Measurements from ENCODE around the gene STK10.

Gene STK10

DNA sequence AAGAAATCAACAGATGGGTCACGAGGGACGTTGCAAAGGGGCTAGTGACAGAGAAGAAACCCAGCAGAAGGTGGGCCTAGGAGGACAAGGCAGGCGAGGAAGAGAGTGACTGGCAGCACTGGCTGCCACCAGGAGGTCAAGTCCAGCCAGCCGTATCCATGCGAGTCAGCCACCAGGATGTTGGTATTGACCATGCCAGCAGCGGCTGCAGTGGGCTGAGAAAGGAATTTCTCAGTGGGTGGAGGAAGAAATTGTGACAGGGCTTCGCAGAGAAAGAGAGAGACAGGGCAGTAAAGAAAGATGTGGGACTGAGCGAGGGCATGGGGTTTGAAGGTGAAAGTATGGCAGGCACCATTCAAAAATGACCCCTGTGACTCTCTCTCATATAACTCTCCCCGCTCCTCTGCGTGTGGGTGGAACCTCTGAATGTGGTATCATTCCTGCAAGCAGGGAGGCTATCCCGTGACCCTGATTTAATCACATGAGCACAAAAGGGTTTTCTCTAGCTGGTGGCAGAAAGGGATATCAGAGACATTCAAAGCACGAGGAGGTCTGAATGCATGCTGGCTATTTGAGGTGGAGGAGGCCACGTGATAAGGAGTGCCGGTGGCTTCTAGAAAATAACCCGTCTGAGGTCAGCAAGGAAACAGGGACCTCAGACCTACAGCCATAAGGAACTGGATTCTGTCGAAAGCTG is 136.2 kb downstream of the STK10 start:
- Histone ChIP-seq H3K27ac (ENCODE audit: low read length) (peak overlapping the region; percentile 41), H3K9me3 (ENCODE audit: control insufficient read depth in 2 of 2, low read length in 2 of 2) (no peaks in the 10 kb centered on the region), H3K4me3 (ENCODE audit: low read length in 2 of 2) (peak overlapping the region in 1 of 2 donors; percentile 8)

DNA sequence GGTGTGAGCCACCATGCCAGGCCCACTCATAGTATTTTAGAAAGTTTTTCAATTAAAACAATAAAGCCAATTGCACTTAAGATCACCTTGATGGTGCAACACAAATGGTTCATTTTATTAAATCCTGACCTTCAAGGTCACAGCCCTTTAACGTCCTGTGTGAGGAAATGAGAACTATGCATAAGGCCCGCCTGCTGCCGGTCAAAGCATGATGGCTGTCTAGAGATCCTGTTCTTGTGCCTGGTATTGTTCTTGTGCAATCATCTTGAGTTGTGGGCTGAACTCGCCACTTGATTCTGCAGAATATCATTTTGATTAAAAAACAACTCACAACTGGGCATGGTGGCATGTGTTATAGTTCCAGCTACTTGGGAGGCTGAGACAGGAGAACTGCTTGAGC is 137.9 kb downstream of the STK10 start:
- Histone ChIP-seq H3K9ac (ENCODE audit: low read length in 2 of 2) (no peak overlapping the region), H3K9me3 (ENCODE audit: control insufficient read depth in 2 of 2, low read length in 2 of 2) (no peaks in the 10 kb centered on the region), H3K36me3 (ENCODE audit: control insufficient read depth in 2 of 2, insufficient read depth in 2 of 2, low read length in 2 of 2) (no peaks in the 10 kb centered on the region), H3K27ac (ENCODE audit: low read length) (no peak overlapping the region), H3K4me3 (ENCODE audit: low read length in 2 of 2) (no peak overlapping the region), H3K4me1 (ENCODE audit: control insufficient read depth, insufficient read depth, low read length) (peaks cover 19% of the 10 kb centered on the region), H3K27me3 (ENCODE audit: control insufficient read depth in 1 of 2, insufficient read depth in 2 of 2, low read length in 2 of 2) (no peaks in the 10 kb centered on the region)

More for the DNA sequence above, 136.2 kb downstream of the STK10 start:
- Histone ChIP-seq H3K9ac (ENCODE audit: low read length in 2 of 2) (peak overlapping the region in 1 of 2 donors; percentile 25), H3K4me1 (ENCODE audit: control insufficient read depth, insufficient read depth, low read length) (peaks cover 19% of the 10 kb centered on the region), H3K27me3 (ENCODE audit: control insufficient read depth in 1 of 2, insufficient read depth in 2 of 2, low read length in 2 of 2) (no peaks in the 10 kb centered on the region), H3K36me3 (ENCODE audit: control insufficient read depth in 2 of 2, insufficient read depth in 2 of 2, low read length in 2 of 2) (peaks cover 0 to 2% of the 10 kb centered on the region in 2 donors)

DNA sequence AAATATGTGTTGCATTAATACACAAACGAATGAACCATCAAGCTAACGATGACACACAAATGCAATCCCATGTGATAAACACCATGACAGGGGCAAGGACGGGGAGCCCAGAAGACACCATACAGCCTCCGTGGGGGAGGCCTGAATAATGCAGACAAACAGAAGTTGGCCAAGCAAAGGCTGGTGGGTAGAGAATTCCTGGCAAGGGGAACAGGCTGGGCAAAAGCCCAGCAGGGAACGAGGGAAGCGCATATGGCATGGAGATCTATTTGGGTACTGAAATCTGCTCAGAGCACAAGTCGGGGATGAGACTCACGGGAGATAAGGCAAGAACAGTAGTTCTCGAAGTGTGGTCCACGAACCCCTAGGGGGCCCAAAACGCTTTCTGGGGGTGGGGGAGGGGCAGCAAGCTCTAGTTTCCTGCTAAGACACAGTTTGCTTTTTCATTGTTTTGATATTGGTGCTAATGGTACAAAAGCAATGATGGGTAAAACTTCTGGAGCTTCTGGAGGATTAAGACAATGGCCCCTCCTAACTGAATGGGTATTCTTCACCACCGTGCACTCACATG is 138.7 kb downstream of the STK10 start:
- peaks cover 19% of the 10 kb centered on the region for H3K4me1 ChIP-seq (ENCODE audit: control insufficient read depth, insufficient read depth, low read length)
- H3K9ac ChIP-seq (ENCODE audit: low read length in 2 of 2): no peak overlapping the region
- no peak overlapping the region for H3K27ac ChIP-seq (ENCODE audit: low read length)
- H3K4me3 ChIP-seq (ENCODE audit: low read length in 2 of 2): no peak overlapping the region
- peaks cover under 1 to 1% of the 10 kb centered on the region in 2 donors for H3K36me3 ChIP-seq (ENCODE audit: control insufficient read depth in 2 of 2, insufficient read depth in 2 of 2, low read length in 2 of 2)
- H3K27me3 ChIP-seq (ENCODE audit: control insufficient read depth in 1 of 2, insufficient read depth in 2 of 2, low read length in 2 of 2): no peaks in the 10 kb centered on the region
- H3K9me3 ChIP-seq (ENCODE audit: control insufficient read depth in 2 of 2, low read length in 2 of 2): no peaks in the 10 kb centered on the region

DNA sequence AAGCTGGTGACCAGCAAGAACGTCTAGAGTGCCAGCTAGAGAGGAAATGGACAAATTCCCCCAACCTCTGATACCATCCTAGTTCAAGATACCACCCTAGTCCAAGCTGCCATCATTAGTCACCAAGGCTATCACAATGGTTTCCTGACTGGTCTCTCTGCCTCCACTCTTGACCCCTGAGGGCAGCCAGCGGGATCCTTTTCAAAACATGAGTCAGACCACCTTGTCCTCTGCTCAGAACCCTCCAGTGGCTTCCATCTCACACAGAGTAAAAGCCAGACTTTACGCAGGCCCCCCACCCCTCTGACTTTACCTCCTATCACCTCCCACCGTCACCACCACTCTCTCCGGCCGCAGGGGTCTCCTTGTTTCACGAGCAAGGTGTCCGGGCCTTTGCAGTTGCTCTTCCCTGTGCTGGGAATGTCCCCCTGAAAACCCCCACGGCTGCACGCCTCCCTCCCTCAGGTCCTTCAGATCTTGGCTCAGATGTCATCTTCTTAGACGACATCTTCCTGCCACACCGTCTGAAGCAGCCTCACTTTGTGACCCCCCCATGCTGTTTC is 139.4 kb downstream of the STK10 start:
- Histone ChIP-seq H3K36me3 (ENCODE audit: control insufficient read depth in 2 of 2, insufficient read depth in 2 of 2, low read length in 2 of 2) (peaks cover 5 to 7% of the 10 kb centered on the region in 2 donors), H3K4me3 (ENCODE audit: low read length in 2 of 2) (no peak overlapping the region), H3K9me3 (ENCODE audit: control insufficient read depth in 2 of 2, low read length in 2 of 2) (no peaks in the 10 kb centered on the region), H3K27me3 (ENCODE audit: control insufficient read depth in 1 of 2, insufficient read depth in 2 of 2, low read length in 2 of 2) (no peaks in the 10 kb centered on the region), H3K9ac (ENCODE audit: low read length in 2 of 2) (no peak overlapping the region), H3K27ac (ENCODE audit: low read length) (no peak overlapping the region), H3K4me1 (ENCODE audit: control insufficient read depth, insufficient read depth, low read length) (peaks cover 19% of the 10 kb centered on the region)

DNA sequence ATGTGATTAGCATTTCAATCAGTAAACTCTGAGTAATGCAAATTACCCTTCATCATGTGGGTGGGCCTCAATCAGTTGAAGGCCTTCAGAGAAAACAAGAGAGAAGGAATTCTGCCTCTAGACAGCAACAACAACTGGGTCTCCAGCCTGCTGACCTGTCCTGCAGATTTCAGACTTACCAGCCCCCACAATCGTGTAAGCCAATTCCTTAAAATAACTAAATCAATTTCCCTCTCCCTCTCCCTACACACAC is 139.9 kb downstream of the STK10 start:
- H3K4me3 ChIP-seq (ENCODE audit: low read length in 2 of 2): no peak overlapping the region
- H3K4me1 ChIP-seq (ENCODE audit: control insufficient read depth, insufficient read depth, low read length): peaks cover 19% of the 10 kb centered on the region
- peaks cover 5 to 7% of the 10 kb centered on the region in 2 donors for H3K36me3 ChIP-seq (ENCODE audit: control insufficient read depth in 2 of 2, insufficient read depth in 2 of 2, low read length in 2 of 2)
- H3K27me3 ChIP-seq (ENCODE audit: control insufficient read depth in 1 of 2, insufficient read depth in 2 of 2, low read length in 2 of 2): no peaks in the 10 kb centered on the region
- no peak overlapping the region for H3K9ac ChIP-seq (ENCODE audit: low read length in 2 of 2)
- no peaks in the 10 kb centered on the region for H3K9me3 ChIP-seq (ENCODE audit: control insufficient read depth in 2 of 2, low read length in 2 of 2)
- no peak overlapping the region for H3K27ac ChIP-seq (ENCODE audit: low read length)

DNA sequence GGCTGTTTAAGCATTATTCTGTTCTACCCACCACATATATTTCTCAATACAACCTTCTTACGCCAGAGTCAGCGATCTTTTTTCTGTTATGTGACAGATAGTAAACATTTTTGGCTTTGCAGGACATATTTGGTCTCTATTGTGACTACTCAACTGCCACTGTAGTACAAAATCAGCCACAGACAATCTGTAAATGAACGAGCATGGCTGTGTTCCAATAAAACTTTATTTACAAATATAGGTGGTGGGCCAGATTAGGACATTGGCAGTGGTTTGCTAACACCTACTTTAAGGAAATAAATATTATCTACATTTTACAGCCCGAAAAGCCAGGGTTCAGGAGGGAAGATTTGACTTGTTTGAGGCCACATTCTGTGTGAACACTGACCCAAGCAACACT is 141.4 kb downstream of the STK10 start:
- no peak overlapping the region for H3K27ac ChIP-seq (ENCODE audit: low read length)
- no peaks in the 10 kb centered on the region for H3K9me3 ChIP-seq (ENCODE audit: control insufficient read depth in 2 of 2, low read length in 2 of 2)
- no peak overlapping the region for H3K9ac ChIP-seq (ENCODE audit: low read length in 2 of 2)
- H3K4me3 ChIP-seq (ENCODE audit: low read length in 2 of 2): no peak overlapping the region
- H3K36me3 ChIP-seq (ENCODE audit: control insufficient read depth in 2 of 2, insufficient read depth in 2 of 2, low read length in 2 of 2): peaks cover 5 to 7% of the 10 kb centered on the region in 2 donors
- H3K4me1 ChIP-seq (ENCODE audit: control insufficient read depth, insufficient read depth, low read length): peaks cover 5% of the 10 kb centered on the region
- H3K27me3 ChIP-seq (ENCODE audit: control insufficient read depth in 1 of 2, insufficient read depth in 2 of 2, low read length in 2 of 2): no peaks in the 10 kb centered on the region

DNA sequence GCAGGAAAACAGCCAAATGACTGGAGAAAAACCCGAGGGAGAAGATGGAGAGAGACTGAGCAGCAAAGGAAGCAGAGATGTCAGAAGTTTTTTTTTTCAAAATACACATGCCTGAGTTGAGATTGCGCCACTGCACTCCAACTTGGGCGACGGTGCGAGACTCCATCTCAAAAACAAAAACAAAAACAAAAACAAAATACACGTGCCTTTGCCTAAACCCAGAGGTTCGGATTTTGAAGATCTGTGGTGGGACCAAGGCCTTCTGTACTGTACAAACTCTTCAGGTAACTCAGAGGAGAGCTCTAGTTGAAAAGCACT is 142.8 kb downstream of the STK10 start:
- Histone ChIP-seq H3K27ac (ENCODE audit: low read length) (no peak overlapping the region), H3K4me1 (ENCODE audit: control insufficient read depth, insufficient read depth, low read length) (peaks cover 4% of the 10 kb centered on the region), H3K9ac (ENCODE audit: low read length in 2 of 2) (no peak overlapping the region), H3K4me3 (ENCODE audit: low read length in 2 of 2) (no peak overlapping the region), H3K36me3 (ENCODE audit: control insufficient read depth in 2 of 2, insufficient read depth in 2 of 2, low read length in 2 of 2) (peaks cover 5 to 7% of the 10 kb centered on the region in 2 donors), H3K27me3 (ENCODE audit: control insufficient read depth in 1 of 2, insufficient read depth in 2 of 2, low read length in 2 of 2) (no peaks in the 10 kb centered on the region), H3K9me3 (ENCODE audit: control insufficient read depth in 2 of 2, low read length in 2 of 2) (no peaks in the 10 kb centered on the region)

DNA sequence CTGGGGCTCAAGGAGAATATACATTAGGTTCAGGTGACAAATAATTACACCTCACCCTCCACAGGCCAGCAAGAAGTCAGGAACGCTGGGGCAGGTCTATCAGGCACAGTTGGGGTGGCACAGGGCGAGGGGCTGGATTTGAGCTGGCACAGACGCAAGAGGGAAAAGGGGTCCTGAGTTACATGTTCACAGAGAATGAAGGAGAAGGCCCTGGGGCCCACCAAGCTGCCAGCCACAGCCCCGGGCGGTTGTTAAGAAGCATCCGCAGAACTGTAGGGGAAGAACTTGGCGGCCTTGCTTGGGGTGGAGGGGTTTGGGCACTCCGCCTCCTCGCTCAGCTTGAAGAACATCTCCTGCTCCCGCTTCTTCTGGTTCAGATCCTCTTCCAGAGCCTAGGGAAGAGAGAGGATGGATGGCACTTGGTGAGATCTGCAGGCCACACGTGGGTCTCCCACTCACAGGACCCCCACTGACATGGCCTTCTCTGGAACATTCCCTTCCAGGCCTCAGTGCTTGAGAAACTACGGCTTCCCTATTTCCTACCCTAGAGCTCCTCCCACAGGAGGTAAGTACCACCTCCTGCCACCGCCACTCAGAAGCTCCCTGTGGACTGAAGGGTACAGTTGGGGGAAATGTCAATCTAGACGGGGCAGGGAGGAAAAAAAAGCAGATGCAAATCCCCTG is 143.3 kb downstream of the STK10 start:
- Histone ChIP-seq H3K4me3 (ENCODE audit: low read length in 2 of 2) (no peak overlapping the region), H3K9ac (ENCODE audit: low read length in 2 of 2) (no peak overlapping the region), H3K4me1 (ENCODE audit: control insufficient read depth, insufficient read depth, low read length) (peaks cover 4% of the 10 kb centered on the region)

DNA sequence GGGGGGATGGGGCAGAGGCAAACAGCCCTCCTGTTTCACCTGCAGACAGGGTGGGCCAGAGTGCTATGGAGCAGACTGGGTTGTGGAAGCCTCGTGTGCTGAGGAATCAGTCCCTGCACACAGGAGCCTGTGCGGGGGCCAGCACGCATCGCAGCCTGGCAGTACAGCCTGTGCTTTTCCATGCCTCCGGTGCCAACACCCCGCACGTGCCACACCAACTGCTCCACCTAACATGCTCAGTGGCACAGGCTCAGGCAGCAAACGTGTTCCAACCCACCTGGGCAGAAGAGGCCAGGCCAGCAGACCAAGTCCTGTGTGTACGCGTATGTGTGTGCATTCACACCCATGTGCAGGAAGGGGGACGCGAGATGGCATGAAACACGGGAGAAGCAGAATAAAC is 144.2 kb downstream of the STK10 start:
- no peak overlapping the region for H3K27ac ChIP-seq (ENCODE audit: low read length)
- H3K9me3 ChIP-seq (ENCODE audit: control insufficient read depth in 2 of 2, low read length in 2 of 2): no peaks in the 10 kb centered on the region
- H3K36me3 ChIP-seq (ENCODE audit: control insufficient read depth in 2 of 2, insufficient read depth in 2 of 2, low read length in 2 of 2): peaks cover 5 to 7% of the 10 kb centered on the region in 2 donors
- H3K4me1 ChIP-seq (ENCODE audit: control insufficient read depth, insufficient read depth, low read length): no peaks in the 10 kb centered on the region
- no peaks in the 10 kb centered on the region for H3K27me3 ChIP-seq (ENCODE audit: control insufficient read depth in 1 of 2, insufficient read depth in 2 of 2, low read length in 2 of 2)
- no peak overlapping the region for H3K9ac ChIP-seq (ENCODE audit: low read length in 2 of 2)
- no peak overlapping the region for H3K4me3 ChIP-seq (ENCODE audit: low read length in 2 of 2)

More for the DNA sequence above, 143.3 kb downstream of the STK10 start:
- H3K27ac ChIP-seq (ENCODE audit: low read length): no peak overlapping the region
- H3K9me3 ChIP-seq (ENCODE audit: control insufficient read depth in 2 of 2, low read length in 2 of 2): no peaks in the 10 kb centered on the region
- peaks cover 5 to 7% of the 10 kb centered on the region in 2 donors for H3K36me3 ChIP-seq (ENCODE audit: control insufficient read depth in 2 of 2, insufficient read depth in 2 of 2, low read length in 2 of 2)
- H3K27me3 ChIP-seq (ENCODE audit: control insufficient read depth in 1 of 2, insufficient read depth in 2 of 2, low read length in 2 of 2): no peaks in the 10 kb centered on the region

DNA sequence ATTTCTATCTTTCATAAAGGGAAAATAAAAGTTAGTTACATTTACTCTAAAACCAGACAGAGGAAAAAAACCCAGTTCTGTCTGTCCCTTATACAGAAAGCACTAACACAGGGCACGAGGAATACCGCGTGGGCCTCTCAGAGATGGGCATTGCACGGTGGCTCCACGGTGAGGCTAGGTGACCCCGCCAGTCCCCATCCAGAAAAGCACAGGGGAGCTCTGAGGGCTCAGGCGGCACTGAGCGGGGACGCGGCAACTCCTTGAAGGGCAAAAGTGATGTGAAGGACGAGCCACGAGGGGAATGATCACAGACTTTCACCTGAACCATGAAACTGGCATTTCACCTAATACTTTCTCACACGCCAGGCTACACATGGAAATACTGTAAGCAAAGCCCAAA is 145.8 kb downstream of the STK10 start:
- Histone ChIP-seq H3K9ac (ENCODE audit: low read length in 2 of 2) (no peak overlapping the region), H3K4me1 (ENCODE audit: control insufficient read depth, insufficient read depth, low read length) (no peaks in the 10 kb centered on the region), H3K4me3 (ENCODE audit: low read length in 2 of 2) (no peak overlapping the region), H3K27ac (ENCODE audit: low read length) (no peak overlapping the region), H3K27me3 (ENCODE audit: control insufficient read depth in 1 of 2, insufficient read depth in 2 of 2, low read length in 2 of 2) (no peaks in the 10 kb centered on the region), H3K36me3 (ENCODE audit: control insufficient read depth in 2 of 2, insufficient read depth in 2 of 2, low read length in 2 of 2) (peaks cover 5 to 7% of the 10 kb centered on the region in 2 donors), H3K9me3 (ENCODE audit: control insufficient read depth in 2 of 2, low read length in 2 of 2) (no peaks in the 10 kb centered on the region)

DNA sequence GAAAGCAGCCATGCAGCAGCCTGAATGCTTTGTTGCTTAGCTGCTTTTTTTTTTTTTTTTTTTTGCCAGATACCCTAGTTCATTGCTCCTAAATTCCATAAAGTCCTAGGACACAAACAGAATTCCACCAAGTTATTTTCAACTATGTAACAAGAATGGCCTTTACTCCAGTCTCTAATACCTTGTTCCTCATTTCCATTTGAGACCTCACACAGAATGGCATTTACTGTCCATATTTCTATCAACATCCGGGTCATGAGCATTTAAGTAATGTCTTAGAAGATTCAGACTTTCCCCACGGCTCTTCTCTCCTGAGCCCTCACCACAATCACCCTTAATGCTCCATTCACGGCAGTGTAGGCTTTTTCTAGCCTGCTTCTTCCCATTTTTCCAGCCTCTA is 149.9 kb downstream of the STK10 start:
- Histone ChIP-seq H3K4me1 (ENCODE audit: control insufficient read depth, insufficient read depth, low read length) (no peaks in the 10 kb centered on the region), H3K27me3 (ENCODE audit: control insufficient read depth in 1 of 2, insufficient read depth in 2 of 2, low read length in 2 of 2) (no peaks in the 10 kb centered on the region), H3K4me3 (ENCODE audit: low read length in 2 of 2) (no peak overlapping the region), H3K36me3 (ENCODE audit: control insufficient read depth in 2 of 2, insufficient read depth in 2 of 2, low read length in 2 of 2) (no peaks in the 10 kb centered on the region), H3K9ac (ENCODE audit: low read length in 2 of 2) (no peak overlapping the region), H3K27ac (ENCODE audit: low read length) (no peak overlapping the region), H3K9me3 (ENCODE audit: control insufficient read depth in 2 of 2, low read length in 2 of 2) (no peaks in the 10 kb centered on the region)

All from stomach smooth muscle (tissue), 2 donors.